Ovary (tissue), 3 donors: Measurements from ENCODE around the gene OTUD5.

Experiments used
- CTCF ChIP-seq, 3 donors: fragments of 450-650 bp in 2 of 3; fragments of 200-600 bp in 1 of 3; IDR thresholded peaks; one replicate each; pipeline versions ENCODE4 v1.5.1 to v1.8.0; 2016 to 2022; ENCODE audit warnings: antibody characterized with exemption in 3 of 3, mild to moderate bottlenecking in 1 of 3
- POLR2A ChIP-seq: fragments of 450-650 bp; IDR thresholded peaks from one replicate; pipeline ENCODE4 v1.6.1; 2017; ENCODE audit warnings: antibody characterized with exemption, mild to moderate bottlenecking, moderate library complexity
- donor health status: DM: no; HTN: no; CAD: no.

- no peak for TF ChIP-seq CTCF (IDR thresholded peaks at IDR 0.05)
- TF ChIP-seq POLR2A = no peak
These were observed 20.8 kb upstream of the OTUD5 start for GRCh38 chrX:48978226-48978625.
